Stimulated activated CD8-positive, alpha-beta memory T cell treated with anti-CD3 and anti-CD28 coated beads, Interleukin-15, amount 100 ng/mL, for 48 hours (primary cell): ENCODE results near the gene NUDT16L1.
"Not testable (repeated sequence)": the region's sequence is repeated elsewhere in the genome, so short reads cannot be mapped to it uniquely, and the experiment has no call there.

Experiments
- DNase-seq, 2 donors: peaks; one replicate each; pipeline ENCODE4 v3.0.0-alpha.2; 2020; ENCODE audit warnings: low read depth in 2 of 2

The NUDT16L1 gene

DNA sequence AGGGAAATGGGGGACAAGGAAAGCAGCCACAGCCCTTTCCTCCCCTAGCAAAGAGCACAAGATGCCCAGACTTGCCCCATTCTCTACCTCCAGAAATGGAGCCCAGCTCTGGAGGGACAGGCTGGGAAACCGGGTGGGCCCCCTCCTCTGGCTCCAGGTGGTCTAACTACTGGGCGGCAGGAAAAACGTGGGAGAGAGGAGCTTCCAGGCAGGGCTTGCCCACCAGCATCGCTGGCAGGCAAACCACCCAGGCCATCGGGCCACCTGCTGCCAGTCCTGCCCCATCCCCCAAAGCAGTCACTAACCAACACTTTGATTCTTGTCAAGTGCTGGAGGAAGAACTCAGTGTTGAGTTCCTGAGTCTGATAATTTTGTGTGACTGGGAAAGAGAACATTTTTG lies 25.1 kb downstream of the NUDT16L1 start:
- DNase-seq = no peak

DNA sequence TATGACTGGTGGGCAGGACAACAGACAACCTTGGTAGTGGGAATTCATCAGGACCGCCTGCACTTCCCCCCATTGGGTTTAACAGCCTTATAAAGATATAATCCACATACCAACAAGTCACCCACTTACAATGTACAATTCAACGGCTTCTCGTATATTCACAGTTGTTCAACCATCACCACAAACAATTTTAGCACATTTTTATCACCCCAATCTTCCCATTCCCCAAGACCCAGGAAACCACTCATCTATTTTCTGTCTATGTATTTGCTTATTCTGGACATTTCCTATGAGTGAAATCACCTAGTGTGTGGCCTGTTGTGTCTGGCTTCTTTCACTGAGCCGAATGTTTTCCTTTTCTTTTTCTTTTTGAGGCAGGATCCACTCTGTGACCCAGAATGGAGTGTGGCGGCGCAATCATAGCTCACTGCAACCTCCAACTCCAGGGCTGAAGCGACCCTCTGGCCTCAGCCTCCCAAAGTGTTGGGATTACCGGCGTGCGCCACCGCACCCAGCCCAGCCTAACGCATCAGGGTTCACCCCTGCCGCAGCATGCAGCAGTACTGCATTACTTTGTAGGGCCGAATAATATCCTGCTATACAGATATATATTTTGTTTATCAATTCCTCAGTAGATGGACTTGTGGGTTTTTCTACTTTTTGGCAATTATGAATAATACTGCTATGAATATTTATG lies 29.9 kb downstream of the NUDT16L1 start:
- no peak for DNase-seq

GRCh38 chr16:4724661-4725270 lies 31.4 kb downstream of the NUDT16L1 start:
- DNase-seq = no peak

- no peak for DNase-seq
Measured at GRCh38 chr16:4726616-4727015, 33.3 kb downstream of the NUDT16L1 start.

DNA sequence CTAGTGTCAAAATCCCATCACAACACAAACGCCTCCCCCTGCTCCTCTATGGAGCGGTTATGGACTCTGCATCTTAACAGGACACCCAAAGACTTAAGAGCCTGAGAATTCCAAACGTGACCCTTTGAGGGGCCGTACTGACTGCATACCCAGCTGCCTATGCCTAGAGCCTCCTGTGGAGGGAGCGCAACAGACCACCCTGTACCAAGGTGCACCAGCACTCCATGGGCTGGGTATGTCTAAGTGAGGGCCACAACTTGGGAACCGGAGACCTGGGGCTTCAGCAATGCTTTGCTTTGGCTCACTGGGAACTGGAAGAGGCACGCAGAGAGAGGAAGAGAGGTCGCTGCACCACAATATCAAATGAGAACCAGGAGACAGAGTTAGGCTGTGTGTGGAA lies 35.3 kb downstream of the NUDT16L1 start:
- no peak for DNase-seq

- DNase-seq = no peak
Measured at GRCh38 chr16:4729876-4730275, 36.5 kb downstream of the NUDT16L1 start.

- DNase-seq = no peak
Measured at GRCh38 chr16:4733211-4733742, 39.9 kb downstream of the NUDT16L1 start.

- peak in 1 of 2 donors; percentile 15 for DNase-seq
Measured at GRCh38 chr16:4733747-4734062, 40.3 kb downstream of the NUDT16L1 start.

DNA sequence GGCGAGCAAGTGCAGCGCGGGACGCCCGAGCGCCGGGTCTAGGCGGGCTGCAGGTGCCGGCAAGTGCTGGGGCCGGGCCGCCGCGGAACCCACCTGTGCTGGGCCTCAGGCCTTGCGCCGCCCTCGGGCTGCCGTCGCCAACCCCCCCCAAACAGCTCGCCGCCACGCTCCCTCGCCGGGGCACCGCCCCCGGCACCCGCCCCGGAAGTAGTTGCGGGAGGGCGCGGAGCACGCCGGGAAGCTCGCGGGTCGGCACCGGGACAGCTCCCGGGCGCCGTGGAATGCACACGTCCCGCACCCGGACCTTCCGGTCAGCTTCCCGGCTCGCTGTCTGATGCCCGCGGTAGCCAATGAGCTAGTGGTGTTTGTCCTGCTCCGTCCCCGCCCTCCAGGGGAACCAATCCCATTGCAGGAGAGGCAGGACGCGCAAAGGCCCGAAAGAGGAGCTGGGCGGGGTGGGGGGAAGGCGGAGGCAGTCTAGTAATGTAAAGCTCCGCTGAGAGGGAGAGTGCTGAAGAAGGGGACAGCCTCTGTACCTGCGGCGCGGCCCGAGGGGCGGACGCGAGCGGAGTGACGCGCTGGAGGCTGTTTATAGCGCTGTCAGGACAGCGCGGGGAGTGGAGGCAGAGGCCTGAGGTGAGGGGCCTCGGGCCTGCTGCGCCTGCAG lies 40.8 kb downstream of the NUDT16L1 start, which contains the start of the genes ANKS3 and DNAAF8:
TSS of gene ANKS3 (minus strand) at position 209 of the 667 bp plus-strand sequence. CDS start 4,122 bp downstream, outside the sequence.
TSS of gene DNAAF8 (plus strand) at position 475 of the 667 bp plus-strand sequence. CDS start 1,978 bp downstream, outside the sequence.
- peak; percentile 75 to 81 for DNase-seq

DNA sequence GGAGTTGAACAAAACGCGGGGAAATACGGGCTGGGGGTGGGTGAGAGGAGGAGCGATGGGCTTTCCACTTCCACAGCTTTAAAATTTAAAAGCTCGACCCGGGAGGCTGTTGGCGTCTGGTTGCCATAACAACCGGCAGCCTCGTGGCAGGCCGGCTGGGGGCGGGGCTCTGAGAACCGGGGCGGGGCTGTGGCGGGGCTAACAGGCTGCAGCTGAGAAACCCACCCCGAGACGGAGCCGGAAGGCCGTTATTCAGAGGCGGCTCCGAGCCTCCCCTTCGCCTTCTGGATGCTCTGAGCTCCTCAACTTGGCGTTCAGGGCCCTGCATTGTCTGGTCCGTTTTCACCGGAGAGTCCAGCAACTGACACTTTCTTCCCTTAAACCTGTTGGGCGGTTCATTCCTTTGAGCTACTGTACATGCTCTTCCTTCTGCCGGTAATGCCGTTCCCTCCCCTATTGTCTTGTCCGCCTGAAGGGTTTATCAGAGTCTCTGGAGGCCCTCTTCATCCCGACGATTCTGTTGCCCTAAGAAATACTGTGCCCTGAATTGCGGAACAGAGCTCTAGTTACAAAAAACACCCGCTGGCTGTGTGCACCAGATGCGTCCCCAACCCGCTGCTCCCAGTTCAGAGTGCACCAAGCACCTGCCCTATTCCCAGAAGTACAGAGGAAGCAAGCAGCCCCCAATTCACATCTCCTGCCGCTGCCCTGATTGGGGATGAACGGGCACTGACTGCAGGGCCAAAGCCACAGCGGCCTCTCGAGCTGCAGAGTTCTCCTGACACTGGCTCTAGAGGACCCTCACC lies 41.6 kb downstream of the NUDT16L1 start:
- peak; percentile 89 to 90 for DNase-seq

DNA sequence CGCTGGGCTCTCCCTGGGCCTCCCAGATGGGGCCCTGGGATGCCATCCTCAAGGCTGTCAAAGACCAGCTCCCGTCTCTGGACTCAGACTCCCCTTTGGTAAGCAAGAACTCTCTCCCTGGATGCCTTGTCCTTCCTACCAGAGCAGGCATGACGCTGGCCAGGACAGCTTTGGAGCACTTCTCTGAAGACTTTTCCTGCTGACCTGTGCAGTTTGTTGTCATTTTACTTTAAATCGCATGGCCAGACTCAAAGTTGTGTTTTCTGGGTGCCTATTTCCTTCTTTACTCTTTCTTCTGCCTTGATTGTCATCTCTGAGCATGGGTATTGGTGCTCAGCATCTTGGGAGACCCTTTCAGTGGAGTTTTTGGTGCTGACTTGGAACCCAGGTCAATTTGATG lies 43.2 kb downstream of the NUDT16L1 start:
- no peak for DNase-seq

DNA sequence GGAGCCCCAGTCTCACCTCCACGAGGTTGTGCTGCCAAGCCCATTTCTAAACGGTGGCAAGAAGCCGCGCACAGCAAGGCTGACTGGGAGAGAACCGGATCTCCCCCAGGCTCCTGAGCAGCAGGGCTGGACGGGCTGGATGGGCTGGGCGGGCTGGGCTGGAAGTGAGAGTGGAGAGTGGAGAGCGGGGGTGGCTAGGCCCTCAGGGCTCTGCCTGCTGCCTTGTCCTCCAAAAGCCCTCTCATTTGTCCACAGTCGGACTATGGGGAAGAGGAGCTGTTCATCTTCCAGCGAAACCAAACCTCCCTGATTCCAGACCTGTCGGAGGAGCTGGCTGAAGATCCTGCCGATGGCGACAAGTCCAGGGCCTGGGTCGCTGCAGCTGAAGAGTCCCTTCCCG lies 44.2 kb downstream of the NUDT16L1 start:
- no peak for DNase-seq

GRCh38 chr16:4738370-4738769 lies 45.0 kb downstream of the NUDT16L1 start:
- DNase-seq = not testable (repeated sequence)

GRCh38 chr16:4743226-4743878 lies 50.0 kb downstream of the NUDT16L1 start:
- no peak for DNase-seq

DNA sequence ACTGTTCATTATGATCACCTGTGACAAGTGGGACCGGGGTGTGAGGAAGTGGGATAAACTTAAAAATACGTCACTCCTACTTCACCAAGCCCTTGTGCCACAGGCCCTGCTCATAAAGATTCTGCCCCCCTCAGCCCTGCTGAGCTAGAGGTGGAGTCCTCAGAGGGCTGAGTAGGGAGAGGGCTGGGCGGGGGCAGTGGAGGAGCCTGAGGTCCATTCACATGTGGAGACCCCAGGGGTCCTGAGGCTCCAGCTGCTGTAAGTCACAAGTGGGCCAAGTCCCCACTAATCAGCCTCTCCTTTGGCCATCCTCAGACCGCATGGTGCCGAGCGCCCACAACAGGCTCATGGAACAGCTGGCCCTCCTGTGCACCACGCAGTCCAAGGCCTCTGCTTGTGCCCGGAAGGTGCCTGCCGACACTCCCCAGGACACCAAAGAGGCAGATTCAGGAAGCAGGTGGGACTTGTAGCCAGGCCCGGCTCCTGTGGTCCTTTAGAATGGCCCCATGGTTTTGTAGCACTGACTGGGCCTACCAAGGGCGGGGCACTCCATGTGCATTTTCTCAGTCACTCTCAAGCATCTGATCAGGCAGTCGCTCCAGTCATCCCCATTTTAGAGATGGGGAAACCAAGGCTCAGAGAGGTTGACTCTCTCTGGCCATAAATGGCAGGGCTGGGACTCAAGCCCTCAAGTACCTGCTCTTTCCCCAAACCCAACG lies 51.4 kb downstream of the NUDT16L1 start:
- DNase-seq = no peak

- DNase-seq = no peak
Measured at GRCh38 chr16:4745274-4745569, 51.9 kb downstream of the NUDT16L1 start.
